ENCODE results near the gene RCCD1.

The RCCD1 gene

GRCh38 chr15:90942354-90943120, 12.1 kb upstream of the RCCD1 start:
- no peak for DNase-seq (ENCODE audit: low read depth)

GRCh38 chr15:90945091-90945490, 9.6 kb upstream of the RCCD1 start:
- no peak for DNase-seq (ENCODE audit: low read depth)

- no peak for DNase-seq (ENCODE audit: low read depth)
These were observed 8.1 kb upstream of the RCCD1 start for GRCh38 chr15:90946538-90946937.

- DNase-seq (ENCODE audit: low read depth): no peak
These were observed 7.6 kb upstream of the RCCD1 start for GRCh38 chr15:90946941-90947576.

GRCh38 chr15:90947577-90948357, 6.9 kb upstream of the RCCD1 start:
- DNase-seq (ENCODE audit: low read depth): no peak

GRCh38 chr15:90948506-90948905, 6.2 kb upstream of the RCCD1 start:
- no peak for DNase-seq (ENCODE audit: low read depth)

- no peak for DNase-seq (ENCODE audit: low read depth)
These were observed 4.6 kb upstream of the RCCD1 start for GRCh38 chr15:90949979-90950675.

- no peak for DNase-seq (ENCODE audit: low read depth)
These were observed 4.0 kb upstream of the RCCD1 start for GRCh38 chr15:90950676-90951075.

GRCh38 chr15:90952901-90953677, 1.6 kb upstream of the RCCD1 start:
- no peak for DNase-seq (ENCODE audit: low read depth)

GRCh38 chr15:90953947-90954711, 555 bp upstream of the RCCD1 start:
- no peak for DNase-seq (ENCODE audit: low read depth)

GRCh38 chr15:90955624-90956273, 1.1 kb downstream of the RCCD1 start:
- DNase-seq (ENCODE audit: low read depth): no peak

- no peak for DNase-seq (ENCODE audit: low read depth)
These were observed 1.8 kb downstream of the RCCD1 start for GRCh38 chr15:90956274-90957030.

- DNase-seq (ENCODE audit: low read depth): no peak
These were observed 2.5 kb downstream of the RCCD1 start for GRCh38 chr15:90957031-90957790.

GRCh38 chr15:90957791-90958190, 3.1 kb downstream of the RCCD1 start:
- DNase-seq (ENCODE audit: low read depth): no peak

- no peak for DNase-seq (ENCODE audit: low read depth)
These were observed 4.4 kb downstream of the RCCD1 start for GRCh38 chr15:90959028-90959595.

- no peak for DNase-seq (ENCODE audit: low read depth)
These were observed 5.2 kb downstream of the RCCD1 start for GRCh38 chr15:90959894-90960293.

- no peak for DNase-seq (ENCODE audit: low read depth)
These were observed 5.8 kb downstream of the RCCD1 start for GRCh38 chr15:90960298-90961091.

- no peak for DNase-seq (ENCODE audit: low read depth)
These were observed 7.3 kb downstream of the RCCD1 start for GRCh38 chr15:90962021-90962420.

Data from CMK (cell line).